NCI-H1105 treated with DMSO at 0.1 percent for 48 hours (cell line): ENCODE results near the gene DNAJC5G.
"Not testable (repeated sequence)": the region's sequence is repeated elsewhere in the genome, so short reads cannot be mapped to it uniquely, and the experiment has no call there.

Experiments used
- DNase-seq: peaks from one replicate; lab custom pipeline; 2025; lab: John Stamatoyannopoulos, UW

The DNAJC5G gene

DNA sequence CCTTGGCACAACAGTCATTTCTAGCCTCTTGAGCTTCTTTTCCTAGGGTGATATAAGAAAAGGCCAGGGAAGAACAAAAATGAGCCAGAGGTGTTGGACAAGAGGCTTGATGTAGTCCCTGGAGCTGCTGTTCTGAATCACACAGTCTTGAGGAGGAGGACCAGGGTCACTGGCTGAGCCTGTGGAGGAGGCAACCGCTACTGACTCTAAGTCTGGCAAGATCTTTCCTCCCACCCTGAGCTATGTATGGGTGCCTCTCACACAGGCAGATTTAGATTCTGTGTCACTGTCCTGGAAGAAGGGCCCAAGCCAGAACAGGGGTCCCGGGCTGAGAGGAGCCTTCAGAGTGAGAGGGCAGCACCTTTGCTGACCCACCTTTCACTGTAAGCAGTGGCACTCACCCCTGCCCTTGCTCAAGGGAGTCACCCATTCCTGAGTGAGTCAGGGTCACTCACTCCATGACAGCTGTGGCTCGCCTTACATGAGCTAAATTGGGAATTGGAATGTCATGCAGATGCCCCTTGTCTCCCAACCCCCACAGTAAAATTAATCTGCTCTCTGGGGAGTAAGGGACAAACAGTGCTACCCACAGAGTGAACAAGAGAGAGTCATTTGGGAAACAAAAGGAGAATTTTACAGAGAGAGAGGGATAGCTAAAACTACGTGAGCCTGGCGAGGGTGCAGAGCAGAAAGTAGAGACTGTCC lies 6.8 kb downstream of the DNAJC5G start, which contains the start of gene TRIM54:
TSS of gene TRIM54 (plus strand) at position 575 of the 705 bp plus-strand sequence. CDS start 303 bp downstream, outside the sequence.
- no peak for DNase-seq

DNA sequence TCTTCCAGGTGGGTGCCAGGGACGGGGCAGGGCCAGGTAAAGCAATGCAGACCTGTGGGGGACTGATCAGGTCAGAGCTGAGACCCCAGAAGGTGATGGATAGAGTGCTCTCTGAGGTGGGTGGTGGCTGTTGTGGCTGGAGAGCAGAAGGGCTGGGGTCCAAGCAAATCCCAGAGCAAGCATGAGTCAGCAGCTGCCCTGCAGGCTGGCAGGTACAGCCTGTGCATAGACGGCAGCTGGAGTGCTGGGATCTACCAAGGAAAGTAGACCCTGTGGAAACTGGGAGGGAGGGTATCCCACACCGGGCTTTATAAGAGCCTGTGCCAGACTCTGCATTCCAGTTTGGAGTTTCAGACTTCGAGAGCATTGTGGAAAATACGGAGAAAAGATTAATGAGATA lies 7.7 kb downstream of the DNAJC5G start:
- no peak for DNase-seq

- DNase-seq, result no peak
These were observed 9.8 kb downstream of the DNAJC5G start for GRCh38 chr2:27284996-27285395.

- DNase-seq, result no peak
These were observed 10.2 kb downstream of the DNAJC5G start for GRCh38 chr2:27285481-27285880.

GRCh38 chr2:27288610-27289009 lies 13.4 kb downstream of the DNAJC5G start:
- no peak for DNase-seq

DNA sequence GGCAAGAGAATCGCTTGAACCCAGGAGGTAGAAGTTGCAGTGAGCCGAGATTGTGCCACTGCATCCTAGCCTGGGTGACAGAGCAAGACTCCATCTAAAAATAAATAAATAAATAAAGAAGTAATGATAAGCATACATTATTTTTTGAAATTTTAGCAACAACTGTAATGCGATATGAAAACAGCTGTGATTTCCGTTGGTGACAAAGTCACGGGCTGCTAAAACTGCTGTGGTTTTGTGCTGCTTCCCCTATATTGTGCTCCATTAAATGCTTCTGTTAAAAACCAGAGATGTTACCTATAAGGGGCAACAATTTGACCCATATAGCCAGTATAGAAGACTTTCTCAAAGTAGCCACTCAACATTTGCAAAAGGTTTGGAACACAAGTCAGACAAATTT lies 15.3 kb downstream of the DNAJC5G start:
- DNase-seq, result no peak

DNA sequence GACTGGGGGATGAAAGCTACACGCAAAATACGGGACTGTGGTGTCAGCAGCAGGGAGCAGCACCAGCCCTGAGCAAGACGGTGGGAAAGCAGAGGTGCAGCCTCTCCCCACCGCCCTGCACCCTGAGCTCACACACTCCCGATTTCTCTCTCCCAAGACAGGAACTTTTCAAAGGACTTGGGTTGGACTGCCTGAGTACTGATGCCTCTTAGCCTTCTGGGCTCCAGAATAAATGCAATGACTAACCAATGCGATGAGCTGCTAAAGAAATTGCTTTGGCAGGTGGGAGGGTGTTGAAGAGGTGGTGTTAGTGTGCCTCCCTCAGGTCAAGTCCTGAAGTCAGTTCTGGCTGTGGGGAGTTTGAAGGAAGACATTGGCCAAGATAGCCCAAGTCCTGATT lies 16.6 kb downstream of the DNAJC5G start:
- DNase-seq, result no peak

GRCh38 chr2:27294928-27295327 lies 19.7 kb downstream of the DNAJC5G start:
- no peak for DNase-seq

- DNase-seq, result no peak
These were observed 21.2 kb downstream of the DNAJC5G start for GRCh38 chr2:27296481-27296880.

GRCh38 chr2:27297195-27297594 lies 22.0 kb downstream of the DNAJC5G start:
- no peak for DNase-seq

- no peak for DNase-seq
These were observed 23.3 kb downstream of the DNAJC5G start for GRCh38 chr2:27298391-27299080.

DNA sequence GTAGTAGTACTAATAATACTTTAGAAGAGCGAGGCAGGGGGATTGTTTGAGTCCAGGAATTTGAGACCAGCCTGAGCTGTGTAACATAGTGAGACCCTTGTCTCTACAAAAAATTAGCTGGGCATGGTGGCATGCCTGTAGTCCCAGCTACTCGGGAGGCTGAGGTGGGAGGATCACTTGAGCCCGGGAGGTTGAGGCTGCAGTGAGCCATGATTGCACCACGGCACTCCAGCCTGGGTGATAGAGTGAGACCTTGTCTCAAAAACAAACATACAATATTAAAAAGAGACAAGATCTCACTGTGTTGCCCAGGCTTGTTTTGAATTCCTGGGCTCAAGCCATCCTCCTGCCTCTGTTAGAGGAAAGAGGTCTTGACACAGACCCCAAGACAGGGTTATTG lies 25.4 kb downstream of the DNAJC5G start:
- not testable (repeated sequence) for DNase-seq

GRCh38 chr2:27303093-27304025 lies 28.1 kb downstream of the DNAJC5G start:
- peak; percentile 78 for DNase-seq

GRCh38 chr2:27304488-27305240 lies 29.4 kb downstream of the DNAJC5G start:
- no peak for DNase-seq

DNA sequence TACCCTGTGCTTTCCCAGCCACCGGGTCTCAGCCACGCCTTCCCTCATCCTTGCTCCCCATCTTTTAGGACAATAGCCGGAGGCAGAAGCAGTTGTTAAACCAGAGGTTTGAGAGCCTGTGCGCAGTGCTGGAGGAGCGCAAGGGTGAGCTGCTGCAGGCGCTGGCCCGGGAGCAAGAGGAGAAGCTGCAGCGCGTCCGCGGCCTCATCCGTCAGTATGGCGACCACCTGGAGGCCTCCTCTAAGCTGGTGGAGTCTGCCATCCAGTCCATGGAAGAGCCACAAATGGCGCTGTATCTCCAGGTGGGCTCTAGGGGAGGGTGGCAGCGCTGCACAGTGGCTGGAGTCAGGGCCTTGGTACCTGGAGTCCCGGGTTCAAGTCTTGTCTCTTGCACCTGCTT lies 30.3 kb downstream of the DNAJC5G start:
- DNase-seq, result no peak

DNA sequence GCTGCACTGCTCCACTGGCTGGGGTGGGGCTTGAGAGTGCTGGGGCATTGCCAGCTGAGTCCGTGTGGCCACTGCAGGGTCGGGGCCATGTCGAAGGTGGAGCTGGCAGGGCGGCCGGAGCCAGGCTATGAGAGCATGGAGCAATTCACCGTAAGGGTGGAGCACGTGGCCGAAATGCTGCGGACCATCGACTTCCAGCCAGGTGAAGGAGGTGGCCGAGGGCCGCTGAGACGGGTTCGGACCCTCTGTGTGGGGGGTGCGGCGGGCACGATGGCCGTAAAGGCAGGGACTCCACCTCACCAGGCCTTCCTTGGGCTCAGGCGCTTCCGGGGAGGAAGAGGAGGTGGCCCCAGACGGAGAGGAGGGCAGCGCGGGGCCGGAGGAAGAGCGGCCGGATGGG lies 30.9 kb downstream of the DNAJC5G start:
- no peak for DNase-seq

GRCh38 chr2:27306573-27307286 lies 31.5 kb downstream of the DNAJC5G start:
- no peak for DNase-seq

GRCh38 chr2:27307287-27307544 lies 32.0 kb downstream of the DNAJC5G start:
- no peak for DNase-seq

GRCh38 chr2:27307545-27308358 lies 32.5 kb downstream of the DNAJC5G start:
- DNase-seq, result no peak

DNA sequence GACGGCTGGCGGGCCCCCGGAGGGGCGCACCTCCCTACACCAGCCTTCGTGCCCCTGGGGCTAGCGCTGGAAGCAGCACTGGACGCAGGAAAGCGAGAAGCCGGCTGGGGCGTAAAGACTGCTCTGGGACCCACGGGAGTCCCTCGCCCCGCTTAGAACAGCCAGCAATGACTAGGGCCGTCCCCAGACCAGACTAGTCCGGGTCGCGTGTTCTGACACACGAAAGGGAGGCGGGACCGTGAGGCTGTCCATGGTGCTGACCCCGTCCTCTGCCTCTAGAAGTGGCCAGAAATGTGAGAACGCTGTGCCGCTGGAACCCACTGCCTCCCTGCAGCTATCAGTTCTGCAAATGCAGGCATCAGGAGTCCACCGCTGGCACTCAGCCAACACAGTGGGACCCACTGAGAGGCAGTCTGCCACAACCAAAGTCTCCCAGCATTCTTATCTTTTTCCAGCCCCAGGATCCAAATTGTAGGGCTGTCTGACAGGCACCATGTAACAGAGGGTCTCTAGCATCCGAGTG lies 33.2 kb downstream of the DNAJC5G start, which contains the start of gene UCN:
TSS of gene UCN (minus strand) at position 87 of the 523 bp plus-strand sequence. CDS start 550 bp downstream, outside the sequence.
- DNase-seq, result peak; percentile 18
